ENCODE data around the gene BGN.

BGN gene

GRCh38 chrX:153464116-153464515, 30.7 kb upstream of the BGN start:
- Histone ChIP-seq H3K9me3 (ENCODE audit: control insufficient read depth, insufficient read depth, low read depth, low read length) (no peaks in the 10 kb centered on the region), H3K4me1 (ENCODE audit: control insufficient read depth, insufficient read depth, low read length) (no peaks in the 10 kb centered on the region), H3K4me3 (ENCODE audit: low read depth, low read length) (no peak overlapping the region), H3K27ac (ENCODE audit: extremely low read depth, low read depth, low read length) (no peak overlapping the region), H3K36me3 (ENCODE audit: control insufficient read depth in 2 of 2, insufficient read depth in 1 of 2, low read length in 2 of 2) (peaks cover 5 to 67% of the 10 kb centered on the region in 2 experiments; a peak in 2 of 3 replicates)
- POLR2A ChIA-PET = no interaction called here
- TF ChIP-seq ZNF37A (tag by site-specific recombination; IDR thresholded peaks at IDR 0.05) (no peak), ZNF132 (tag by site-specific recombination; IDR thresholded peaks at IDR 0.05; ENCODE audit: borderline replicate concordance) (no peak), ZNF558 (tag by site-specific recombination; IDR thresholded peaks at IDR 0.05) (no peak), ZSCAN23 (tag by site-specific recombination; IDR thresholded peaks at IDR 0.05) (no peak), KLF1 (tag by site-specific recombination; IDR thresholded peaks at IDR 0.05) (no peak), ZBTB8A (tag by site-specific recombination; IDR thresholded peaks at IDR 0.05) (no peak), IKZF3 (tag by site-specific recombination; IDR thresholded peaks at IDR 0.05) (no peak), ZNF654 (tag by site-specific recombination; IDR thresholded peaks at IDR 0.05; ENCODE audit: low read depth) (no peak), ZNF514 (tag by site-specific recombination; IDR thresholded peaks at IDR 0.05) (no peak), GLI2 (tag by site-specific recombination; IDR thresholded peaks at IDR 0.05; ENCODE audit: borderline replicate concordance, low read depth) (no peak), ZNF266 (tag by site-specific recombination; IDR thresholded peaks at IDR 0.05; ENCODE audit: low read depth) (no peak), ZNF221 (tag by site-specific recombination; IDR thresholded peaks at IDR 0.05; ENCODE audit: borderline replicate concordance) (no peak), BCL11A (tag by site-specific recombination; IDR thresholded peaks at IDR 0.05; ENCODE audit: low read depth) (no peak), ZNF341 (tag by site-specific recombination; IDR thresholded peaks at IDR 0.05; ENCODE audit: low read depth) (no peak)
- TF ChIP-seq, protein P1, sequence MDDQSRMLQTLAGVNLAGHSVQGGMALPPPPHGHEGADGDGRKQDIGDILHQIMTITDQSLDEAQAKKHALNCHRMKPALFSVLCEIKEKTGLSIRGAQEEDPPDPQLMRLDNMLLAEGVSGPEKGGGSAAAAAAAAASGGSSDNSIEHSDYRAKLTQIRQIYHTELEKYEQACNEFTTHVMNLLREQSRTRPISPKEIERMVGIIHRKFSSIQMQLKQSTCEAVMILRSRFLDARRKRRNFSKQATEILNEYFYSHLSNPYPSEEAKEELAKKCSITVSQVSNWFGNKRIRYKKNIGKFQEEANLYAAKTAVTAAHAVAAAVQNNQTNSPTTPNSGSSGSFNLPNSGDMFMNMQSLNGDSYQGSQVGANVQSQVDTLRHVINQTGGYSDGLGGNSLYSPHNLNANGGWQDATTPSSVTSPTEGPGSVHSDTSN (CRISPR knock-in tag; IDR thresholded peaks at IDR 0.05) = no peak
- TF ChIP-seq, protein P2, sequence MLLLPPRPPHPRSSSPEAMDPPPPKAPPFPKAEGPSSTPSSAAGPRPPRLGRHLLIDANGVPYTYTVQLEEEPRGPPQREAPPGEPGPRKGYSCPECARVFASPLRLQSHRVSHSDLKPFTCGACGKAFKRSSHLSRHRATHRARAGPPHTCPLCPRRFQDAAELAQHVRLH (tag by site-specific recombination; IDR thresholded peaks at IDR 0.05) = no peak
- CTCF ChIA-PET = interaction anchor here (0.5 to 1.2 kb wide), 3 partner anchors 44 to 844 kb away, joined by 3 to 5 read pairs (median 3); no protein-coding TSS in a partner anchor

- H3K27ac ChIP-seq (ENCODE audit: extremely low read depth, low read depth, low read length) = no peak overlapping the region
- POLR2A ChIA-PET = no interaction called here
- no peaks in the 10 kb centered on the region for H3K4me1 ChIP-seq (ENCODE audit: control insufficient read depth, insufficient read depth, low read length)
- no peak overlapping the region for H3K4me3 ChIP-seq (ENCODE audit: low read depth, low read length)
- H3K9me3 ChIP-seq (ENCODE audit: control insufficient read depth, insufficient read depth, low read depth, low read length) = no peaks in the 10 kb centered on the region
- H3K36me3 ChIP-seq (ENCODE audit: control insufficient read depth in 2 of 2, insufficient read depth in 1 of 2, low read length in 2 of 2) = peaks cover 0 to 58% of the 10 kb centered on the region in 2 experiments; a peak in 1 of 3 replicates
- CTCF ChIA-PET = no interaction called here
- no peak for TF ChIP-seq GFI1B (tag by site-specific recombination; IDR thresholded peaks at IDR 0.05)
- TF ChIP-seq, protein P3, sequence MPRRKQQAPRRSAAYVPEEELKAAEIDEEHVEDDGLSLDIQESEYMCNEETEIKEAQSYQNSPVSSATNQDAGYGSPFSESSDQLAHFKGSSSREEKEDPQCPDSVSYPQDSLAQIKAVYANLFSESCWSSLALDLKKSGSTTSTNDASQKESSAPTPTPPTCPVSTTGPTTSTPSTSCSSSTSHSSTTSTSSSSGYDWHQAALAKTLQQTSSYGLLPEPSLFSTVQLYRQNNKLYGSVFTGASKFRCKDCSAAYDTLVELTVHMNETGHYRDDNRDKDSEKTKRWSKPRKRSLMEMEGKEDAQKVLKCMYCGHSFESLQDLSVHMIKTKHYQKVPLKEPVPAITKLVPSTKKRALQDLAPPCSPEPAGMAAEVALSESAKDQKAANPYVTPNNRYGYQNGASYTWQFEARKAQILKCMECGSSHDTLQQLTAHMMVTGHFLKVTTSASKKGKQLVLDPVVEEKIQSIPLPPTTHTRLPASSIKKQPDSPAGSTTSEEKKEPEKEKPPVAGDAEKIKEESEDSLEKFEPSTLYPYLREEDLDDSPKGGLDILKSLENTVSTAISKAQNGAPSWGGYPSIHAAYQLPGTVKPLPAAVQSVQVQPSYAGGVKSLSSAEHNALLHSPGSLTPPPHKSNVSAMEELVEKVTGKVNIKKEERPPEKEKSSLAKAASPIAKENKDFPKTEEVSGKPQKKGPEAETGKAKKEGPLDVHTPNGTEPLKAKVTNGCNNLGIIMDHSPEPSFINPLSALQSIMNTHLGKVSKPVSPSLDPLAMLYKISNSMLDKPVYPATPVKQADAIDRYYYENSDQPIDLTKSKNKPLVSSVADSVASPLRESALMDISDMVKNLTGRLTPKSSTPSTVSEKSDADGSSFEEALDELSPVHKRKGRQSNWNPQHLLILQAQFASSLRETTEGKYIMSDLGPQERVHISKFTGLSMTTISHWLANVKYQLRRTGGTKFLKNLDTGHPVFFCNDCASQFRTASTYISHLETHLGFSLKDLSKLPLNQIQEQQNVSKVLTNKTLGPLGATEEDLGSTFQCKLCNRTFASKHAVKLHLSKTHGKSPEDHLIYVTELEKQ (tag by site-specific recombination; IDR thresholded peaks at IDR 0.05; ENCODE audit: borderline replicate concordance) = no peak
- TF ChIP-seq, protein P4, sequence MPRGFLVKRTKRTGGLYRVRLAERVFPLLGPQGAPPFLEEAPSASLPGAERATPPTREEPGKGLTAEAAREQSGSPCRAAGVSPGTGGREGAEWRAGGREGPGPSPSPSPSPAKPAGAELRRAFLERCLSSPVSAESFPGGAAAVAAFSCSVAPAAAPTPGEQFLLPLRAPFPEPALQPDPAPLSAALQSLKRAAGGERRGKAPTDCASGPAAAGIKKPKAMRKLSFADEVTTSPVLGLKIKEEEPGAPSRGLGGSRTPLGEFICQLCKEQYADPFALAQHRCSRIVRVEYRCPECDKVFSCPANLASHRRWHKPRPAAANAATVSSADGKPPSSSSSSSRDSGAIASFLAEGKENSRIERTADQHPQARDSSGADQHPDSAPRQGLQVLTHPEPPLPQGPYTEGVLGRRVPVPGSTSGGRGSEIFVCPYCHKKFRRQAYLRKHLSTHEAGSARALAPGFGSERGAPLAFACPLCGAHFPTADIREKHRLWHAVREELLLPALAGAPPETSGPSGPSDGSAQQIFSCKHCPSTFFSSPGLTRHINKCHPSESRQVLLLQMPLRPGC (tag by site-specific recombination; IDR thresholded peaks at IDR 0.05) = no peak
- TF ChIP-seq ZNF302 (tag by site-specific recombination; IDR thresholded peaks at IDR 0.05; ENCODE audit: low read depth) = no peak
- no peak for TF ChIP-seq ZNF571 (tag by site-specific recombination; IDR thresholded peaks at IDR 0.05)
- TF ChIP-seq ZBTB6 (tag by site-specific recombination; IDR thresholded peaks at IDR 0.05) = no peak
- TF ChIP-seq ZNF654 (tag by site-specific recombination; IDR thresholded peaks at IDR 0.05; ENCODE audit: low read depth) = no peak
- peak; percentile 50; the same call in 1 of the 2 replicates for TF ChIP-seq EGR2 (tag by site-specific recombination; IDR thresholded peaks at IDR 0.05; ENCODE audit: low read depth)
- no peak for TF ChIP-seq ZNF843 (tag by site-specific recombination; IDR thresholded peaks at IDR 0.05)
Measured at GRCh38 chrX:153465691-153466380, 28.9 kb upstream of the BGN start.
